OCI-LY3 (cell line): ENCODE measurements around the gene IRX6.

Experiments used
- CTCF ChIP-seq: fragments of 200-600, 300-600 bp; sonication (generic); IDR thresholded peaks from 2 replicates; pipeline ENCODE4 v1.5.1; 2014; ENCODE audit warnings: antibody characterized with exemption, low read length, low read depth
- EZH2phosphoT487 ChIP-seq: fragments of 200-600 bp; shearing (Covaris generic); IDR thresholded peaks from 2 replicates; pipeline ENCODE4 v1.6.1; 2018; ENCODE audit warnings: antibody characterized with exemption, mixed run types, low read depth

GRCh38 chr16:55322327-55322726, 1.7 kb upstream of the IRX6 start:
- TF ChIP-seq CTCF = no peak
- no peak for TF ChIP-seq EZH2phosphoT487
